Sciatic nerve (tissue), 1 donor: ENCODE measurements around the gene PURA. TPM values are rescaled to one million over a fixed set of nuclear protein-coding genes. Genes with fewer than 3 reads are reported as not detected.

Source experiments
- total RNA-seq: library from RNA; stranded (reverse); fragmentation: NEBNext Ultra II Directional; extraction: Animal tissue kit (Norgen Biotek cat#: 25700); gene quantifications from one replicate; pipeline ENCODE4 v1.2.1, GENCODE V29; 2021
- donor health status: DM: no; HTN: no; CAD: no.

Gene PURA
- total RNA-seq, 1 donor from 2014 or later = 61.0 TPM

Other genes with a start within 250 kb of the PURA start
- gene NRG2, start 70.8 kb upstream of the PURA start, total RNA-seq = 1.7 TPM
- 34.7 TPM for gene IGIP, start 11.8 kb downstream of the PURA start, total RNA-seq
- 49.5 TPM for gene CYSTM1, start 61.1 kb downstream of the PURA start, total RNA-seq
- 42.7 TPM for gene PFDN1, start 189.0 kb downstream of the PURA start, total RNA-seq
- 21.1 TPM for gene HBEGF, start 232.5 kb downstream of the PURA start, total RNA-seq
- gene SLC4A9, start 246.1 kb downstream of the PURA start, total RNA-seq = 0.18 TPM